ENCODE results near the gene HSPH1. TPM values are rescaled to one million over a fixed set of nuclear protein-coding genes. Genes with fewer than 3 reads are reported as not detected.

The HSPH1 gene
- total and polyA plus RNA-seq, 7 donors: 32.6 to 106 (median 72.6) TPM

GRCh38 chr13:31116224-31116623 lies 45.5 kb downstream of the HSPH1 start:
- H3K27me3 ChIP-seq (ENCODE audit: insufficient read depth in 3 of 3, low read length in 2 of 3): peaks cover 0 to 5% (median 0%) of the 10 kb centered on the region in 3 donors
- no peaks in the 10 kb centered on the region for H3K4me1 ChIP-seq
- intact Hi-C loops (cut with DNase I): no loop called here
- DNase-seq: no peak
- no peak overlapping the region for H3K27ac ChIP-seq
- no peaks in the 10 kb centered on the region for H3K36me3 ChIP-seq (ENCODE audit: insufficient read depth in 1 of 2, low read depth in 1 of 2)
- no peak overlapping the region for H3K4me3 ChIP-seq
- TF ChIP-seq CTCF (IDR thresholded peaks at IDR 0.05): no peak
- 86 to 92% (median 90%) methylated on average over 4 of the region's 4 CpGs for WGBS, 3 donors
- no peak for ATAC-seq
- no peaks in the 10 kb centered on the region for H3K9me3 ChIP-seq

GRCh38 chr13:31115616-31116015 lies 46.1 kb downstream of the HSPH1 start:
- Histone ChIP-seq H3K4me3 (no peak overlapping the region), H3K9me3 (no peaks in the 10 kb centered on the region), H3K4me1 (no peaks in the 10 kb centered on the region), H3K36me3 (ENCODE audit: insufficient read depth in 1 of 2, low read depth in 1 of 2) (no peaks in the 10 kb centered on the region), H3K27me3 (ENCODE audit: insufficient read depth in 3 of 3, low read length in 2 of 3) (peaks cover 0 to 5% (median 1%) of the 10 kb centered on the region in 3 donors), H3K27ac (no peak overlapping the region)
- DNase-seq (no peak), ATAC-seq (no peak)
- WGBS, 3 donors: 88 to 93% (median 91%) methylated on average over 3 of the region's 3 CpGs
- intact Hi-C loops (cut with DNase I): no loop called here
- TF ChIP-seq CTCF (IDR thresholded peaks at IDR 0.05): no peak

GRCh38 chr13:31114641-31115040 lies 47.1 kb downstream of the HSPH1 start:
- Histone ChIP-seq H3K4me1 (no peaks in the 10 kb centered on the region), H3K36me3 (ENCODE audit: insufficient read depth in 1 of 2, low read depth in 1 of 2) (no peaks in the 10 kb centered on the region), H3K27me3 (ENCODE audit: insufficient read depth in 3 of 3, low read length in 2 of 3) (peaks cover 0 to 5% (median 1%) of the 10 kb centered on the region in 3 donors), H3K27ac (no peak overlapping the region), H3K9me3 (no peaks in the 10 kb centered on the region), H3K4me3 (no peak overlapping the region)
- intact Hi-C loops (cut with DNase I): no loop called here
- ATAC-seq (no peak), DNase-seq (no peak)
- TF ChIP-seq CTCF (IDR thresholded peaks at IDR 0.05): no peak
- WGBS, 3 donors: 89 to 90% (median 90%) methylated on average over 4 of the region's 4 CpGs

DNA sequence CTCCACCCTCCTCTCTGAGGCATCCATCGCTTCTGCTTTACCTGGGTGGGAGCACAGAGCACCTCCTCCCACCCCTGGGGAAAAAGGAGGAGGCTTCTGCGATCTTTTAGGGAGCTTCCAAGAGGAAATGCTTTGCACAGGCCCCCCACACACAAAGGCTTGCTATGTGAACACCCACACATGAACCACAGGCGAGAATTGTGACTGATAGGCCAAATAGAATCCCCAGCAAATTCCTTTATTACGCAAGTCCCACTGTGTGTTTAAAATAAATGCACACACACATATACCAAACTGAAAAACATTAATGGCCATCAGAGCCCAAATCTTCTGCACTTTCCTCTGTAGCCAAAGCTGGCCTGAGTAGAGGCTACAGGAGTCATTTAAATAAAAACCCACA lies 50.6 kb downstream of the HSPH1 start:
- intact Hi-C loops (cut with DNase I): no loop called here
- Histone ChIP-seq H3K27me3 (ENCODE audit: insufficient read depth in 3 of 3, low read length in 2 of 3) (peaks cover 0 to 5% (median 1%) of the 10 kb centered on the region in 3 donors), H3K36me3 (ENCODE audit: insufficient read depth in 1 of 2, low read depth in 1 of 2) (no peaks in the 10 kb centered on the region), H3K9me3 (no peaks in the 10 kb centered on the region), H3K27ac (no peak overlapping the region), H3K4me3 (no peak overlapping the region), H3K4me1 (no peaks in the 10 kb centered on the region)
- TF ChIP-seq CTCF (IDR thresholded peaks at IDR 0.05): no peak
- no peak for DNase-seq
- no peak for ATAC-seq
- whole genome bisulfite sequencing, 3 donors: 49 to 78% (median 64%) methylated on average over 4 of the region's 4 CpGs

GRCh38 chr13:31110617-31111016 lies 51.1 kb downstream of the HSPH1 start:
- intact Hi-C loops (cut with DNase I): no loop called here
- peak in 3 of 4 donors; percentile 35 to 57 (median 40) for ATAC-seq
- Histone ChIP-seq H3K9me3 (no peaks in the 10 kb centered on the region), H3K4me1 (no peaks in the 10 kb centered on the region), H3K27ac (no peak overlapping the region), H3K27me3 (ENCODE audit: insufficient read depth in 3 of 3, low read length in 2 of 3) (peaks cover 0 to 4% (median 1%) of the 10 kb centered on the region in 3 donors), H3K36me3 (ENCODE audit: insufficient read depth in 1 of 2, low read depth in 1 of 2) (no peaks in the 10 kb centered on the region), H3K4me3 (no peak overlapping the region)
- 23 to 26% (median 24%) methylated on average over 10 of the region's 10 CpGs for WGBS, 3 donors
- peak in 1 of 2 donors; percentile 57 for DNase-seq
- no peak for TF ChIP-seq CTCF (IDR thresholded peaks at IDR 0.05)
